ENCODE measurements around the gene PRKCB.

PRKCB gene

DNA sequence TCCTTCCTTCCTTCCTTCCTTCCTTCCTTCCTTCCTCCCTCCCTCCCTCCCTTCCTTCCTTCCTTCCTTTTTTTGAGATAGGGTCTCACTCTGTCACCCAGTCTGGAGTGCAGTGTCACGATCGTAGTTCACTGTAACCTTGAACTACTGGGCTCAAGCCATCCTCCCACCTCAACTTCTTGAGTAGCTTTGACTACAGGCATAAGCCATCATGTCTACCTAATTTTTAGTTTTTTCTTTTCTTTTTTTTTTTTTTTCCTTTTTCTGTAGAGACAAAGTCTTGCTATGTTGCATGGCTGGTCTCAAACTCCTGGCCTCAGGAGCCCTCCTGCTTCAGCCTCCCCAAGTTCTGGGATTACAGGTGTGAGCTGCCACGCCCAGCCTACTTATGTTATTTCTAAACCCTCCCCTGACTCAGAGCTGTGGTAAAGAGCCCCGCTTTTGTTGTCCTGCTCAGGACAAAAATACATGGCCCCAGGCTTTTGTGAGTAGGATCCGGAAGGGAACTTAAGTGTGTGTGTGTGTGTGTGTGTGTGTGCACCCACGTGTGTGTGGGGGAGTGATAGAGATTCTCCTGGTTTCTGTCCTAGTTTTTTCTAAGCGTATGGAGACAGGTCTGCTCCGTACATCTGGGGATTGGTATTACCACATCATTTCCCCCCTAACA, 67.1 kb downstream of the PRKCB start:
- no peaks in the 10 kb centered on the region for H3K27me3 ChIP-seq (ENCODE audit: insufficient read depth, poor library complexity, severe bottlenecking)
- TF ChIP-seq, protein P1, sequence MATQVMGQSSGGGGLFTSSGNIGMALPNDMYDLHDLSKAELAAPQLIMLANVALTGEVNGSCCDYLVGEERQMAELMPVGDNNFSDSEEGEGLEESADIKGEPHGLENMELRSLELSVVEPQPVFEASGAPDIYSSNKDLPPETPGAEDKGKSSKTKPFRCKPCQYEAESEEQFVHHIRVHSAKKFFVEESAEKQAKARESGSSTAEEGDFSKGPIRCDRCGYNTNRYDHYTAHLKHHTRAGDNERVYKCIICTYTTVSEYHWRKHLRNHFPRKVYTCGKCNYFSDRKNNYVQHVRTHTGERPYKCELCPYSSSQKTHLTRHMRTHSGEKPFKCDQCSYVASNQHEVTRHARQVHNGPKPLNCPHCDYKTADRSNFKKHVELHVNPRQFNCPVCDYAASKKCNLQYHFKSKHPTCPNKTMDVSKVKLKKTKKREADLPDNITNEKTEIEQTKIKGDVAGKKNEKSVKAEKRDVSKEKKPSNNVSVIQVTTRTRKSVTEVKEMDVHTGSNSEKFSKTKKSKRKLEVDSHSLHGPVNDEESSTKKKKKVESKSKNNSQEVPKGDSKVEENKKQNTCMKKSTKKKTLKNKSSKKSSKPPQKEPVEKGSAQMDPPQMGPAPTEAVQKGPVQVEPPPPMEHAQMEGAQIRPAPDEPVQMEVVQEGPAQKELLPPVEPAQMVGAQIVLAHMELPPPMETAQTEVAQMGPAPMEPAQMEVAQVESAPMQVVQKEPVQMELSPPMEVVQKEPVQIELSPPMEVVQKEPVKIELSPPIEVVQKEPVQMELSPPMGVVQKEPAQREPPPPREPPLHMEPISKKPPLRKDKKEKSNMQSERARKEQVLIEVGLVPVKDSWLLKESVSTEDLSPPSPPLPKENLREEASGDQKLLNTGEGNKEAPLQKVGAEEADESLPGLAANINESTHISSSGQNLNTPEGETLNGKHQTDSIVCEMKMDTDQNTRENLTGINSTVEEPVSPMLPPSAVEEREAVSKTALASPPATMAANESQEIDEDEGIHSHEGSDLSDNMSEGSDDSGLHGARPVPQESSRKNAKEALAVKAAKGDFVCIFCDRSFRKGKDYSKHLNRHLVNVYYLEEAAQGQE (IDR thresholded peaks at IDR 0.05; ENCODE audit: insufficient replicate concordance, low read depth), result no peak
- TF ChIP-seq, protein P2, sequence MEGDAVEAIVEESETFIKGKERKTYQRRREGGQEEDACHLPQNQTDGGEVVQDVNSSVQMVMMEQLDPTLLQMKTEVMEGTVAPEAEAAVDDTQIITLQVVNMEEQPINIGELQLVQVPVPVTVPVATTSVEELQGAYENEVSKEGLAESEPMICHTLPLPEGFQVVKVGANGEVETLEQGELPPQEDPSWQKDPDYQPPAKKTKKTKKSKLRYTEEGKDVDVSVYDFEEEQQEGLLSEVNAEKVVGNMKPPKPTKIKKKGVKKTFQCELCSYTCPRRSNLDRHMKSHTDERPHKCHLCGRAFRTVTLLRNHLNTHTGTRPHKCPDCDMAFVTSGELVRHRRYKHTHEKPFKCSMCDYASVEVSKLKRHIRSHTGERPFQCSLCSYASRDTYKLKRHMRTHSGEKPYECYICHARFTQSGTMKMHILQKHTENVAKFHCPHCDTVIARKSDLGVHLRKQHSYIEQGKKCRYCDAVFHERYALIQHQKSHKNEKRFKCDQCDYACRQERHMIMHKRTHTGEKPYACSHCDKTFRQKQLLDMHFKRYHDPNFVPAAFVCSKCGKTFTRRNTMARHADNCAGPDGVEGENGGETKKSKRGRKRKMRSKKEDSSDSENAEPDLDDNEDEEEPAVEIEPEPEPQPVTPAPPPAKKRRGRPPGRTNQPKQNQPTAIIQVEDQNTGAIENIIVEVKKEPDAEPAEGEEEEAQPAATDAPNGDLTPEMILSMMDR (IDR thresholded peaks at IDR 0.05; ENCODE audit: insufficient read depth, low read length), result no peak
- TF ChIP-seq GABPA (IDR thresholded peaks at IDR 0.05; ENCODE audit: low read depth), result no peak
- no peak for TF ChIP-seq SPI1 (IDR thresholded peaks at IDR 0.05; ENCODE audit: borderline replicate concordance, low read depth)
- TF ChIP-seq POLR2AphosphoS5 (IDR thresholded peaks at IDR 0.05; ENCODE audit: low read depth), result no peak
- peak in 1 of 2 experiments; percentile 23 for DNase-seq (ENCODE audit: low read depth in 1 of 2, low spot score in 1 of 2)
- H3K27ac ChIP-seq (replicated peaks), result no peak overlapping the region
- no peak overlapping the region for H3K4me3 ChIP-seq (replicated peaks; ENCODE audit: insufficient read depth, low read length)

DNA sequence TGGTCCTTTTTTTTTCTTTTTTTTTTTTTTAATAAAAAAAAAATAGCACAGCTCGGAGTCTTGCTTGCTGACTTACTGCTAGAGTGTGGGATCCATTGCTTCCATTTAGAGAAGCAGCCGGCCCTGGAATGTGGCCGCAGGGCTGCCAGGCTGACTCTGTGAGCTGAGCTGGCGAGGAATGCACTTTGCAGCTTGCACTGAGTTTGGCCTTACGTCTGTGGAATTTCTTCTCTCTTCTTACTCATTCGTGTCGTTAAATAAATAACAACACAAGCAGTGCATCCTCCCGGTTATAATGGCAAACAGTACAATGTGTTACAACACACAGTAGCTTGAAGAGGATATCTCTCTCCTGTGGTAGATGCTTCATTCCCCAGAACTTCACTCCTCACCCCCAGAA, 69.2 kb downstream of the PRKCB start:
- no peak for DNase-seq (ENCODE audit: low read depth in 1 of 2, low spot score in 1 of 2)
- H3K27me3 ChIP-seq (ENCODE audit: insufficient read depth, poor library complexity, severe bottlenecking), result no peaks in the 10 kb centered on the region
- TF ChIP-seq POLR2AphosphoS5 (IDR thresholded peaks at IDR 0.05; ENCODE audit: low read depth), result no peak
- TF ChIP-seq, protein P1 (IDR thresholded peaks at IDR 0.05; ENCODE audit: insufficient replicate concordance, low read depth), result no peak
- TF ChIP-seq, protein P2 (IDR thresholded peaks at IDR 0.05; ENCODE audit: insufficient read depth, low read length), result no peak
- TF ChIP-seq SPI1 (IDR thresholded peaks at IDR 0.05; ENCODE audit: borderline replicate concordance, low read depth), result no peak
- no peak for TF ChIP-seq GABPA (IDR thresholded peaks at IDR 0.05; ENCODE audit: low read depth)
- H3K27ac ChIP-seq (replicated peaks), result no peak overlapping the region
- no peak overlapping the region for H3K4me3 ChIP-seq (replicated peaks; ENCODE audit: insufficient read depth, low read length)

DNA sequence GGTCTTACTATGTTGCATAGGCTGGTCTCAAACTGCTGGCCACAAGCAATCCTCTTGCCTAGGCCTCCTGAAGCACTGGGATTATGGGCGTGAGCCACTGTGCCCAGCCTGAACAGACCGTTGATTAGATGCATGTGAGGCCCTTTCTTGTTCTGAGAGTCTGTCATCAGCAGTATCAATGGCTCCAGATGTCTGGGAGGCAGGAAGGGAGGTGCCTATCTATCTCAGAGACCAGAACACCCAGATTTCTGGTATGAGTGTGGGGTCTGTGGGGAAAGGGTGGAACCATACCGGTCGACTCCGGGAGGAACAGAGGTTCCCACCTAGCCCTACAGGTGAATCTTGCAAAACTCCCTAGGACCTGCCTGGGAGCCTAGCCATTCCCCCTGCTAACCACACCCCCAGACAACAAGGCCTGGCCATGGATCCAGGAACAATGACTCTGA, 71.7 kb downstream of the PRKCB start:
- TF ChIP-seq POLR2AphosphoS5 (IDR thresholded peaks at IDR 0.05; ENCODE audit: low read depth), result no peak
- TF ChIP-seq SPI1 (IDR thresholded peaks at IDR 0.05; ENCODE audit: borderline replicate concordance, low read depth), result no peak
- no peak for TF ChIP-seq GABPA (IDR thresholded peaks at IDR 0.05; ENCODE audit: low read depth)
- TF ChIP-seq, protein P2 (IDR thresholded peaks at IDR 0.05; ENCODE audit: insufficient read depth, low read length), result no peak
- TF ChIP-seq, protein P1 (IDR thresholded peaks at IDR 0.05; ENCODE audit: insufficient replicate concordance, low read depth), result no peak
- H3K27me3 ChIP-seq (ENCODE audit: insufficient read depth, poor library complexity, severe bottlenecking), result no peaks in the 10 kb centered on the region
- DNase-seq (ENCODE audit: low read depth in 1 of 2, low spot score in 1 of 2), result no peak
- H3K4me3 ChIP-seq (replicated peaks; ENCODE audit: insufficient read depth, low read length), result no peak overlapping the region
- H3K27ac ChIP-seq (replicated peaks), result no peak overlapping the region

Measured in HL-60 (cell line).